GM19328 (cell line): Measurements from ENCODE around the gene FAM13A.
"Not testable (repeated sequence)": the region's sequence is repeated elsewhere in the genome, so short reads cannot be mapped to it uniquely, and the experiment has no call there.

Experiments
- ATAC-seq: cut with Tn5 transposase; IDR thresholded peaks from one replicate; pipeline ENCODE4 v1.9.1; 2021; ENCODE audit warnings: mild to moderate bottlenecking, moderate library complexity; ENCODE audit not compliant: unreplicated experiment

Gene FAM13A

DNA sequence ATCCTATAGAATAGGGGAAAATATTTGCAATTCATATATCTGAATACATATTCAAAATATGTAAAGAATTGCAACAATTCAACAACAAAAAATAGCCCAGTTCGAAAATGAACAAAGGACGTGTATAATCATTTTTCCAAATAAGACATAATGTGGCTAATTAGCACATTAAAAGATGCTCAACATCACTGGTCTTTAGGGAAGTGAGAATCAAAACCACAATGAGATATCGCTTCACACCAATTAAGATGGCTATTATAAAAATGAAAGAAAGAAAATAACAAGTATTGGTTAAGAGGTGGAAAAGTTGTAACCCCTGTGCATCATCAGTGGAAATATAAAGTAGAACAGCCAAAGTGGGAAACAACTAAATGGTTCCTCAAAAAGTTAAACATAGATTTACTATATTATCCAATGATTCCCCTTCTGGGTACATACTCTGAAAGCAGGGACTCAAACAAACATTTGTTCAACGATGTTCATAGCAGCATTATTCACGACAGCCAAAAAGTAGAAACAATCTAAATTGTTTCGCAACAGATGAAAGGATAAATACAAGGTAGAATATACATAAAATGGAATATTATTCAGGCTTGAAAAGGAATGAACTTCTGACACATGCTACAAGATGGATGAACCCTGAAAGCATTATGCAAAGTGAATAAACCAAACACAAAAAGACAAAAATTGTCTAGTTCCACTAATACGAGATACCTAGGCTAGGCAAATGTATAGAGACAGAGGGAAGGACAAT lies 12.7 kb downstream of the FAM13A start:
- no peak for ATAC-seq

DNA sequence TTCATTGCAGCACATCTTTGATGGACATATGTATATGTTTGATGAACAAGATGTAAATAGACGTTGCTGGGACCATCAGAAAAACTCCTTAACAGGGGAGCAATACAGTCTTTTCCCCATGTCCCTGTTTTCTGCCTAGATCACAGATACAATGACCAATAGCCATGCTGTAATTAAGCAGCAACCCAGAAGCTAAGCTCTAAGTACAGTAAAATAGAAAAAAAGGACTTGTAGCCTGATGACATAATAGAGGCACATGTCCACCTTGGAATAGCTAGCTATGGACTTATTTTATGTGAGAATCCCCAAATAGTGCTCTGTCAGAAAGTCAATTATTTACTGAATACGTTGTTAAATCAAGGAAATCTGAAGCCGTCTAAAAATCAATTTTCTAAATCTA lies 14.9 kb downstream of the FAM13A start:
- ATAC-seq, result no peak

DNA sequence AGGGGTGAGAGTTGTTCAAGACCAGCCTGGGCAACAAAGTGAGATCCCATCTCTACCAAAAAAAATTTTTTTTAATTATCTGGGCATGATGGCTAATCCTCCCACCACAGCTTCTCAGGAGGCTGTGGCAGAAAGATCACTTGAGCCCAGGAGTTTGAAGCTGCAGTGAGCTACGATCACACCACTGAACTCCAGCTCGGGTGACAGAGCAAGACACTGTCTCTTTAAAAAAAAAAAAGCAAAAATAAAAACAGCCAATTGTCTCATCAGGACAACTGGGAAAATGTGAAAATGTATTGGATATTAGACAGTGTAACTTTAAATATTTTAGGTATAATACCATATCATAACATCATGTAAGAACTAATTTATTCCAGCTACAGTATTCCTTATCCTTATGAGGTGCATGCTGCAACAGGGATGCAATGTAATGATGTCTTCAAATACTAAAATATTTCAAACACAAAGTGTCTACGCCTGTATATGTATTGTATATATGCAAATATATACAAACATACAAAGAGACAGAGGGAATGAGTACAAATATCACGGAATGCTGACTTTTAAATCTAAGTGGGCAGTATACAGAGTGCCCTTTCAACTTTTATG lies 17.2 kb downstream of the FAM13A start:
- no peak for ATAC-seq

DNA sequence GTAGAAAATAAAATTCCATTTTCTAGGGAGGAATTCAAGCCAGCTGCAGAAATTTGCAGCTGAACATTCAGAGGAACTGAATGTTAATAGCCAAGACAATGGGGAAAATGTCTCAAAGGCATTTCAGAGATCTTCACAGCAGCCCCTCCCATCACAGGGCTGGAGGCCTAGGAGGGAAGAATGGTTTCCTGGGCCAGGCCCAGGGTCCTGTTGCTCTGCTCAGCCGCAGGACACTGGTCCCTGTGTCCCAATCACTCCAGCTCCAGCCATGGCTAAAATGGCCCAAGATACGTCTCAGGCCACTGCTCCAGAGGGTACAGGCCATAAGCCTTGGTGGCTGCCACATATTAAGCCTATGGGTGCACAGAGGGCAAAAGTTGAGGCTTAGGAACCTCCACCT lies 20.4 kb downstream of the FAM13A start:
- ATAC-seq, result no peak

DNA sequence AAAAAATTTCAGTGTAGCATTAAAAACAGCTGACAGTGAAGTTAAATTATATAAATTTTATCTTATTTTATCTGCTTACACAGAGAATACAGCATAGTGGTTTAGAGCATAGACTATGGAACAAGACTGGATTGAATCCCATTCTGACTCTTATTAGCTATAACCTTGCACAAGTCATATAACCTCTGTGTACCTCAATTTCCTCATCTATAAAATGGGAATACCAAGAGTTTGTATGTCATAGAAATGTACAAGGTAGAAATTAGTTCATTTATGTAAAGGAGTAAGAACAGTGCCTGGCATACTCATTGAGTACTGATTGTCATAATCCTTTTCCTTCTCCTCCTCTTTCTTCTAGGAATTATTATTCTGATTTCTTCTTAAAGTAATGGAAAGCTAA lies 25.7 kb downstream of the FAM13A start:
- ATAC-seq, result no peak

DNA sequence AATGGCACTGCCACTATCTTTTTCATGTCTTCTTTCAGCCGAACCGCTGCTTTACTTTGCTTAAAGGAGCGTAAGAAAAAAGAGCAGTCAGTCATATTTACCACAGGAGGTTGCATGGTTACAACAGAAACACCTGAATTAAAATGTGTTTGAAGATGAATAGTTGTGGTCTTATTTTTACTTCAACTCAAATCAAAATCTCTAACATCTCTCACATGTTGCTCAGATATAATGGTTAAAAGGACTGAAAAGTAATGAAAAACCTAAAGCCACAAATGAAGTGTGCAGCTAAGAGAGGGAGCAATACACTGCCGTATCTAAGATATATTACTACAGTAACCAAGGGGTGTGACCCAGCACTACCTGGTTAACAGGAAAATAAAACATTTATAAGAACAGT lies 27.4 kb downstream of the FAM13A start:
- ATAC-seq, result no peak

DNA sequence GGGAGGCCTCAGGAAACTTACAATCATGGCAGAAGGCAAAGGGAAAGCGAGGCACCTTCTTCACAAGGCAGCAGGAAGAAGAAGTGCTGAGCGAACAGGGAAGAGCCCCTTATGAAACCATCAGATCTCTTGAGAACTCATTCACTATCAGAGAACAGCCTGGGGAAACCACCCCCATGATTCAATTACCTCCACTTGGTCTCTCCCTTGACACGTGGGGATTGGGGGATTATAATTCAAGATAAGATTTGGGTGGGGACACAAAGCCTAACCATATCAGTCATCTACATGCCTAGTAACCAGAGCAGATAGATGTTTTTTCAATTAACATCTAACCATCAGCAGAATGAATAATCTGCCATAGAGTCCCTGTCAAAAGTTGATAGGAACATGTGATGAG lies 30.4 kb downstream of the FAM13A start:
- no peak for ATAC-seq

DNA sequence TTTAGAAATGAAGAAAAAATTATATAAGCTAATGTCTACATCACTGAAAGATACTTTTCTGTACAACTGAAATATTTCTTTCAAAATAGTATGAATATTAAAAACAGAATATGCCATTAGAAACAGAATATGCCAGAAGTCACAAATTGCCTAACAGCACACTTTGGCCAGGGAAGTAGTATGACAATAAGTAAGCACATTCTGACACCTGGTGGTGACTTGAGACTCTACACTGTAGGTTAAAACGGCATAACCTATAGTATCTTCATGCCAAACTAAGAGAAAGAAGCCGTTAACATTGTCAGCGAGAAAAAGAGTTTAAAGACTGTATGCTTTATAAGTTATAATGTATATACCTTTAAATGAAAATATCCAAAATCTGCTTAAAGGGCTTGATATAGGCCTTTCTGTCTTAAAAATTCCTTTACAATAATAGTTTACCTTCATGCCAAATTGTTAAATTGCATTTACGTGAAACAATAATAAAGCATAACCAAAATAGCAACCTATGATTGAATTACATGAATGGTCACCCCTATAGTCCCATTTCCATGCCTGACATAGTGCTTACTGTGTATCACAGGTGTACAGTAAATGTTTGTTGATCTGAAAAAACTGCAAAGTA lies 32.8 kb downstream of the FAM13A start:
- peak; percentile 91 for ATAC-seq

DNA sequence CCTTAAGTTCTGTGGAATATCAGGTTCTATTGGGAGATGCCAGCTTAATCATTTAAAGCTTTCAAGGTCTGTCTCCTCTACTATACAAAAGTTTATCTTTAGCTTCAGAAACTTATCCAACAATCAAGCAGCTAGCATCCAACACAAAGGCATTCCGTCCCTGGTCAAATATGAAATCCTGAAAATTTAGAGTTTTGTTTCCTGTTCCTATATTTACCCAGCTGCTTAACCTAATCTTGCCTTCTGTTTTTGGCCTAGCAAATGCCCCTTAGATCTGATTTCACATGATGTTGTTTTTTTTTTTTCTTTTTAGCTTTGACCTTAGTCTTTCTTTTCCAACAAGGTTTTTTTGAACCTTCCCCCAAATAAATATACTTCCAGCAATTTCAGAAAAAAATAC lies 33.8 kb downstream of the FAM13A start:
- ATAC-seq, result no peak

DNA sequence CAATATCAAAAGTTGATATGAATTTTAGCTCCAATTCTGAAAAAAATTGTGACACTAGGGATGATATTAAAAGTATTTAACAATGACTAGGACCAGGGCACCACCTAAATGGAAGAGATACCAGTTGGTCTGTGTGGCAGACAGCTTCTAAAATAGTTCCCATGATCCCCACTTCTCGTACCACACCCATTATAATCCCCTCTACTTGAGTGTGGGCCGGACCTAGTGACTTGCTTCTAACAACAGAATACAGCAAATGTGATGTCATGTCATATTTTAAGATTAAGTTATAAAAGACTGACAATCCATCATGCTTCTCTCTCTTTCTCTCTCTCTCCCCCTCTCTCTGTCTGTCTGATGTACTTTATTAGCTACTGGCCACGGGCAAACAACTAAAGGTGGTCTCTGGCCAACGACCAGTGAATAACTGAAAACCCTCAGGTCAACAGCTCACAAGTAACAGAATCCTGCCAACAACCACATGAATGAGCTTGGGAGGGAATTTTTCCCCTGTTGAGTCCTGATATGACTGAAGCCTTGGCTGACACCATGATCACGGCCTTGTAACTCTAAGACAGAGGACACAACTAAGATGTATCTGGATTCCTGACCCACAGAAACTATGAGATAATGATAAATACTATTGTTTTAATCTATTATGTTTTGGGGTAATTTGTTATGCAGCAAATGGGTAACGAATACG lies 34.4 kb downstream of the FAM13A start:
- ATAC-seq, result no peak

DNA sequence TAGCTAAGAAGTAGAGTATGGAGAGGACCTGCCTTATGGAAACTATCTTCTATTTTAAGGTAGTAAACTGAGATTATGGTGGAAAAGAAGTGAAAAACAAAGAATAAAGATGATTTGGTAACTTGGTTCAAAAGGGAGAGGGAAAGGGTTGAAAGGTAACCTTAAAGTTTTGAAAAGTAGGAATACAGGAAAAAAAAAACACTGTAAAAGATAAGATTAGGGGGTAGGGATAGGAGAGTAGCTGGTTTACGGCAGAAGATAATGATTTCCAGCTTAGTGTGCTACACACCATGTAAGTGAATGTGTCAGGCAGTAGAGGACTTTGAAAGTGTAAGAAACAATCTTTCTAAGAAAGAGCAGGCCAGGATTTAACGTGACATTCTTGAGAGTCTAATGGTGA lies 35.3 kb downstream of the FAM13A start:
- ATAC-seq, result no peak

DNA sequence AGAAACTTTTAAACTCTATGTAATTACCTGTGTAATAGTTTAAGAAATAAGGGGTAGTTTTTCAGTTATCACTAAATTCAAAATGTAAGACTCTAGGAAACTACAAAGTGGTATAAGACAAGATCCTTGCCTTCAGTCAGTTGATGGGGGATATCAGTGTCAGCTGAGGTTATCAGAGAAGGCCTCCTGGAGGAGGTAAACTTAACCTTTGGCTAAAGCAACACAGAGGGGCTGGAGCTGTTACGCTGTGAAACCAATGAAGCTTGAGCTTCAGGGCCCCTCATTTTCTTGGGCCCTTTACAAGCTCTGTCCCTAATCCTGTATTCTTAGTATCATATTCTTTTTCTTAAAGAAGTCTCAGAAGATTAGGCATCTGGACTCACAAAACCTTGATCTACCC lies 35.9 kb downstream of the FAM13A start:
- no peak for ATAC-seq

DNA sequence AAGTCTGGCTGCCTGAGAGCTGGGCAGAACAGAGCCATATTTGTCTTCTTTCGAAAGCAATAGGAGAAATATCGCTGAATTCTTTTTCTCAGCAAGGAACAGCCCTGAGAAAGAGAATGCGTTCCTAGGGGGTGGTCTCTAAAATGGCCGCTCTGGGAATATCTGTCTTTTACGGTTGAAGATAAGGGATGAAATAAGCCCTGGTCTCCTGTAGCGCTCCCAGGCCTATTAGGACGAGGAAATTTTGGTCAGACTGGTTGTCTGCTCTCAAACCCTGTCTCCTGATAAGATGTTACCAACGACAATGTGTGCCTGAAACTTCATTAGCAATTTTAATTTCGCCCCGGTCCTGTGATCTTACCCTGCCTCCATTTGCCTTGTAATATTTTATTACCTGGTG lies 42.1 kb downstream of the FAM13A start:
- ATAC-seq, result not testable (repeated sequence)

DNA sequence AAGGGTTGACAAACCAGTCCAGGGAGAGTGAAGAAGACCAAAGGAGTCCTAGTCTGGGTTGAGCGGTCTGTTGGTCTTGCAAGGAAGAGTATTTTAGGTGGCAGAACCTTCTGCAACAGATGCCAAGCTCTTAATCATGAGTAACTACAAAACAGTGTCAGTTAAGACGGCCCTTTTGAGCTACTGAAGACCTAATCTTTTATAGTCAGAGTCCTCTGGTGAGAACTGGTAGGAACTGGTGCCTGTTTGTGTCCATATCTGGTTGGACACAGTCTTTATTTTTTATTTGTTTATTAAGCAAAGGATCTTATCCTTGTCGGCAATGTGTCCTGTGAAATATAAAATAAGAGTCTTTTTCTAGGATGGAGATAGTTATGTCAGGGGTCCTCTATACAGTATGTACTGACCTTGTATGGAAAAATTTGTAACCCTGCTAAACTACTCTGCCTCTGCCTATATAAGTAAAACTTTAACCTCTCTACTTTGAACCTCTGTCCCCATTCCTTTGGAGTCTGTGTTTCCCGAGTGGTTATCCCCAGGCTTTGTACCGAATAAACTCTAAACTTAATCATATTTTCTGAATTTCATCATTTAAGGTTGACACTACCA lies 47.1 kb downstream of the FAM13A start:
- ATAC-seq, result no peak

DNA sequence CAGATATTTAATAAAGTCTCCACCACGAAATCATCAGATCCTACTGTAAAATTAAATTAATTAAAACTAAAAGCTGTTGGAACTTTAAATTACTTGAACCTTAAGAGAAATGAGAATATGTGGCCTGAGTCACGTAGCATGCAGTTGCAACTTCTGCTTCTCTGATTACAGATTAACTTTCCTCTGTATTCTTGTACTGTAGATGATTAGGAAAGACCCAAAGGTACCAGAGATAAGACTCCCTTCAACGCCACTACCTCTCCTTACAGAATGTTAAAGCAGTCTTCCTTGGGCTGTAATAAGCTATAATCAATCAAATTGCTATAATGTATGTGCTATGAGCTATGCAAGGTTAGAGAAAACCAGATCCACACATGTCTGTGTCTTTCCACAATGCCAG lies 47.9 kb downstream of the FAM13A start:
- ATAC-seq, result no peak

DNA sequence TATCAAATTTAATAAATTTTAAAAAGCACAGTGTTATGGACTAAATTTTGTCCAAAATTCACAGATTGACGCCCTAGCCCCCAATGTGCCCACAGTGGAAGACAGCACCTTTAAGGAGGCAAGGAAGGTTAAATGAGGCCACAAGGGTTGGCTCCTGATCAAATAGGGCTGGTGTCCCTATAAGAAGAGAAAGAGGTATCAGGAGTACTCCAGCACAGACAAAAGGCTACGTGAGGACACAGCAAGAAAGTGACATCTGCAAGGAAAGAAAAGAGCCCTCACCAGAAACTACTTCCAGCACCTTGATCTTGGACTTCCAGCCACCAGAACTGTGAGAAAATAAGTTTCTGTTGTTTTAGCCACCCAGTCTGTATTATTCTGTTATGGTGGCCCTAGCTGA lies 48.8 kb downstream of the FAM13A start:
- ATAC-seq, result no peak

DNA sequence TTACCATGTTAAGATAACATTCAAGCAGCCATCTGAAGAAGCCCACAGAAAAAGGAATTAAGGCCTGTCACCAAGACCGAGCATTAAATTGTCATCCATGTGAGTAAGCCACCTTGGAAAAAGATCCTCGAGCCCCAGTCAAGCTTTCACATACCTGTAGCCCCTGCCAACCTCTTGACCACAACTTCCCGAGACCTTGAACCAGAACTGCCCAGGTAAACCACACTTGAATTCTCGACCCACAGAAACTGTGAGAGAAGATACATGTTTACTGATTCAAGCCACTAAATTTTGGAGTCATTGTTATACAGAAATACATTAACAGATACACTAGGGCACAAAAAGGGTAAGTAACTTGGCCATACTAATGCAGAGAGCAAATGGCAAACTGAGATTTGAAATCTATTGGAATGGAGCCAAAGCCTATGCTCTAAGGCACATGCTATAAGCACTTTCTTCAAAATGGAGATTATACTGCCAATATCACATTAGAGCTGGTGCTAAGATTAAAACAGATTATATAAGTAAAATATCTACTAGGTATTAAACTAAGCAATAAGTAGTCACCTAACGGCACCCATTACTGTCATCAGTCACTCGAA lies 49.5 kb downstream of the FAM13A start:
- no peak for ATAC-seq

DNA sequence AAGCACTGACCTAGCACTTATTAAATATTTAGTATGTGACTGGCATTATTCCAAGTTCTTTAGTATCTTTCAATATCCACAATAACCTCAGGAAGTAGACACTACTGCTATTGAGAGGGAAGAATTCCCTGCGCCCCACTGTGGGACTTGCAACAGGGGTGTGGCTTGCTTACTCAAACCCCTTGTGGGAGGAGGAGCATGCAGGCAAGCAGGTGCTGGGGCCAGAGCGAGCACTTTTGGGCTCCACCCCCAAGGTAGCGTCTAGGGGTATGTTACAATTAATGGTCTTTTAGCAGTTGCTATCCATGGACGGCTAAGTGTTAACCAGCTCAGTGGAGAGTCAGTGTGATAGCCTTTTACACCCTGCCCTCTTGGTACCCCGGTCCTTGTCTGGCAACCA lies 50.7 kb downstream of the FAM13A start:
- no peak for ATAC-seq

DNA sequence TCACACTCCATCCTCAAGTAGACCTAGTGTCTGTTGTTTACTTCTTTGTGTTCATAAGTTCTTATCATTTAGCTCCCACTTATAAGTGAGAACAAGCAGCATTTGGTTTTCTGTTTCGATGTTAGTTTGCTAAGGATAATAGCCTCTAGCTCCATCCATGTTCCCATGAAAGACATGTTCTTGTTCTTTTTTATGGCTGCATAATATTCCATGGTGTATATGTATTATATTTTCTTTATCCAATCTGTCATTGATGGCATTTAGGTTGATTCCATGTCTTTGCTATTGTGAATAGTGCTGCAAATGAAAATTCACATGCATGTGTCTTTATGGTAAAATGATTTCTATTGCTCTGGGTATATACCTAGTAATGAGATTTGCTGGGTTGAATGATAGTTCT lies 51.9 kb downstream of the FAM13A start:
- not testable (repeated sequence) for ATAC-seq

DNA sequence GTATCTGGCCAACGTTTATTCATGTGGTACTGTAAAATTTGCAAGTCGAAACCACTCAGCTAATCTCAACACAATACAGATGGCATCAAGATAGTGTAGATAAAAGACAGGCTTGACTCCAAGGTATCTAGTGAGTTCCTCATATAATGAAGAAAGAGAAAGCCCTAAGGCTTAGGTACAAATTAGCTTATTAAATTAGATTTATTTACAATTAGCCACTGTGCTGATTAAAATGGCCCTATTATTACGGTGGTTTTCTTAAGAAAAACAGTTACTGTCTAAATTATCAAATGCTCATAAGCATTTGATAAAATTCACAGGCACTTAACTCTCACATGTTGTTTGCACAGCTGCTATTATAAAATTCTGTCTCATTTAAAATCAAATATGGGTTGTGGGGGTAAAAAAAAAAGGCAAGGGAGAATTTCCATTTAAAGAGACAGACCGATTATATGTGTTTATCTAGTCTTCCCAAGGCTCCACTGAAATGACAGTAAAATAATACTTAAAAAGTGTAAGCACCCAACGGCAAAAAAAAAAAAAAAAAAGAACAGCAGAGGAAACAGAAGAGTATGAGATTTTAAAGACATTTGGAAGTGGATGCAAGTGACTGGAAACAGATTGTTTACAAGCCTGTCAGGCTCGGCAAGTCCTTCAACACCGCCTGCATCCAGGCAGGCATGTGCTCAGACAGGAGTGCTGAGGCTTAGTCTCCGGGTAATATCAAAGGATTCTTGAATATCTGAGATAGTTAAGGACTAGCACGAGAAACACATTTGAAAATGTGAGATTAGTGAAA lies 55.1 kb downstream of the FAM13A start:
- no peak for ATAC-seq
